Measurements from ENCODE around the gene MST1. TPM values are rescaled to one million over a fixed set of nuclear protein-coding genes. Genes with fewer than 3 reads are reported as not detected.

Gene MST1
- total and polyA plus RNA-seq, 9 of the 15 experiments (the other 6 are each of a cell fraction or from before 2014, with no cell fraction given): 0.08 to 1.8 (median 0.40) TPM

- no peaks in the 10 kb centered on the region for H3K27me3 ChIP-seq (ENCODE audit: control insufficient read depth in 2 of 2, insufficient read depth in 2 of 2, low read length in 2 of 2)
- no peaks in the 10 kb centered on the region for H3K9me3 ChIP-seq (replicated peaks; ENCODE audit: control insufficient read depth, insufficient read depth, low read depth, low read length)
- 77% methylated on average over 6 of the region's 7 CpGs for WGBS (ENCODE audit: insufficient coverage, low coverage, missing lambda C conversion rate)
- intact Hi-C loops (cut with micrococcal nuclease): no loop called here
- DNase-seq (ENCODE audit: extremely low read depth in 1 of 4, low spot score in 3 of 4): no peak
- H3K4me1 ChIP-seq (replicated peaks in 1 of 2; ENCODE audit: control insufficient read depth in 2 of 2, insufficient read depth in 2 of 2, low read length in 2 of 2): no peaks in the 10 kb centered on the region; a peak in 1 of 5 replicates
- in situ Hi-C loops (cut with MboI): no loop called here
- POLR2A ChIA-PET: interaction anchor here (0.7 to 1.3 kb wide), 3 partner anchors 10 to 41 kb away, joined by 3 to 5 read pairs (median 4); partner anchors contain the start of gene GMPPB
- H3K4me2 ChIP-seq (ENCODE audit: insufficient read depth, low read length): no peak overlapping the region
- no peak; the same call in 2 of the 3 replicates for ATAC-seq
- FAIRE-seq: no peak
- H4K20me1 ChIP-seq (replicated peaks; ENCODE audit: control insufficient read depth, insufficient read depth, low read length): no peaks in the 10 kb centered on the region
- H3K9me1 ChIP-seq (ENCODE audit: control insufficient read depth, insufficient read depth, low read length): no peaks in the 10 kb centered on the region
- no peak overlapping the region for H3K4me3 ChIP-seq
- no TSS peak for BruUV-seq (replicated peaks)
- H3K27ac ChIP-seq (ENCODE audit: extremely low read depth, low read depth, low read length): no peak overlapping the region
- CTCF ChIA-PET (ENCODE audit: low intra/inter-chr PET ratio): interaction anchor here (0.6 kb wide), 1 partner anchor 465 kb away, joined by 4 read pairs; no protein-coding TSS in a partner anchor
- H3K79me2 ChIP-seq (ENCODE audit: control insufficient read depth, insufficient read depth, low read length): no peaks in the 10 kb centered on the region
- H3K9ac ChIP-seq (ENCODE audit: insufficient read depth in 1 of 2, low read depth in 2 of 2, low read length in 2 of 2): 0 out of 4 replicates have a peak overlapping the region, but pooled peaks of 1 of the 2 experiments have one; percentile 40
- H2AFZ ChIP-seq (ENCODE audit: low read depth, low read length): no peak overlapping the region
- H3K36me3 ChIP-seq (ENCODE audit: control insufficient read depth, insufficient read depth, low read length): peaks cover 25% of the 10 kb centered on the region; the same call in 2 of the 3 replicates
- TF ChIP-seq KDM2B (CRISPR knock-in tag; IDR thresholded peaks at IDR 0.05) (no peak), ZC3H8 (IDR thresholded peaks at IDR 0.05) (no peak), HNRNPUL1 (IDR thresholded peaks at IDR 0.05; ENCODE audit: low read length) (no peak), RBM39 (optimal IDR thresholded peaks at IDR 0.05; ENCODE audit: low read depth, low read length) (no peak), ZNF263 (CRISPR knock-in tag; IDR thresholded peaks at IDR 0.05; ENCODE audit: borderline replicate concordance) (no peak), SMAD2 (IDR thresholded peaks at IDR 0.05; ENCODE audit: low read depth, low read length) (no peak), RERE (CRISPR knock-in tag; IDR thresholded peaks at IDR 0.05; ENCODE audit: borderline replicate concordance) (no peak)
- TF ChIP-seq, protein P1, sequence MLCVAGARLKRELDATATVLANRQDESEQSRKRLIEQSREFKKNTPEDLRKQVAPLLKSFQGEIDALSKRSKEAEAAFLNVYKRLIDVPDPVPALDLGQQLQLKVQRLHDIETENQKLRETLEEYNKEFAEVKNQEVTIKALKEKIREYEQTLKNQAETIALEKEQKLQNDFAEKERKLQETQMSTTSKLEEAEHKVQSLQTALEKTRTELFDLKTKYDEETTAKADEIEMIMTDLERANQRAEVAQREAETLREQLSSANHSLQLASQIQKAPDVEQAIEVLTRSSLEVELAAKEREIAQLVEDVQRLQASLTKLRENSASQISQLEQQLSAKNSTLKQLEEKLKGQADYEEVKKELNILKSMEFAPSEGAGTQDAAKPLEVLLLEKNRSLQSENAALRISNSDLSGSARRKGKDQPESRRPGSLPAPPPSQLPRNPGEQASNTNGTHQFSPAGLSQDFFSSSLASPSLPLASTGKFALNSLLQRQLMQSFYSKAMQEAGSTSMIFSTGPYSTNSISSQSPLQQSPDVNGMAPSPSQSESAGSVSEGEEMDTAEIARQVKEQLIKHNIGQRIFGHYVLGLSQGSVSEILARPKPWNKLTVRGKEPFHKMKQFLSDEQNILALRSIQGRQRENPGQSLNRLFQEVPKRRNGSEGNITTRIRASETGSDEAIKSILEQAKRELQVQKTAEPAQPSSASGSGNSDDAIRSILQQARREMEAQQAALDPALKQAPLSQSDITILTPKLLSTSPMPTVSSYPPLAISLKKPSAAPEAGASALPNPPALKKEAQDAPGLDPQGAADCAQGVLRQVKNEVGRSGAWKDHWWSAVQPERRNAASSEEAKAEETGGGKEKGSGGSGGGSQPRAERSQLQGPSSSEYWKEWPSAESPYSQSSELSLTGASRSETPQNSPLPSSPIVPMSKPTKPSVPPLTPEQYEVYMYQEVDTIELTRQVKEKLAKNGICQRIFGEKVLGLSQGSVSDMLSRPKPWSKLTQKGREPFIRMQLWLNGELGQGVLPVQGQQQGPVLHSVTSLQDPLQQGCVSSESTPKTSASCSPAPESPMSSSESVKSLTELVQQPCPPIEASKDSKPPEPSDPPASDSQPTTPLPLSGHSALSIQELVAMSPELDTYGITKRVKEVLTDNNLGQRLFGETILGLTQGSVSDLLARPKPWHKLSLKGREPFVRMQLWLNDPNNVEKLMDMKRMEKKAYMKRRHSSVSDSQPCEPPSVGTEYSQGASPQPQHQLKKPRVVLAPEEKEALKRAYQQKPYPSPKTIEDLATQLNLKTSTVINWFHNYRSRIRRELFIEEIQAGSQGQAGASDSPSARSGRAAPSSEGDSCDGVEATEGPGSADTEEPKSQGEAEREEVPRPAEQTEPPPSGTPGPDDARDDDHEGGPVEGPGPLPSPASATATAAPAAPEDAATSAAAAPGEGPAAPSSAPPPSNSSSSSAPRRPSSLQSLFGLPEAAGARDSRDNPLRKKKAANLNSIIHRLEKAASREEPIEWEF (CRISPR knock-in tag; IDR thresholded peaks at IDR 0.05): no peak
- TF ChIP-seq, protein P2, sequence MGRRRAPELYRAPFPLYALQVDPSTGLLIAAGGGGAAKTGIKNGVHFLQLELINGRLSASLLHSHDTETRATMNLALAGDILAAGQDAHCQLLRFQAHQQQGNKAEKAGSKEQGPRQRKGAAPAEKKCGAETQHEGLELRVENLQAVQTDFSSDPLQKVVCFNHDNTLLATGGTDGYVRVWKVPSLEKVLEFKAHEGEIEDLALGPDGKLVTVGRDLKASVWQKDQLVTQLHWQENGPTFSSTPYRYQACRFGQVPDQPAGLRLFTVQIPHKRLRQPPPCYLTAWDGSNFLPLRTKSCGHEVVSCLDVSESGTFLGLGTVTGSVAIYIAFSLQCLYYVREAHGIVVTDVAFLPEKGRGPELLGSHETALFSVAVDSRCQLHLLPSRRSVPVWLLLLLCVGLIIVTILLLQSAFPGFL (CRISPR knock-in tag; IDR thresholded peaks at IDR 0.05): no peak
Measured at GRCh38 chr3:49712631-49713317, 23.5 kb upstream of the MST1 start.
